H9 (cell line): ENCODE results near the gene COL23A1. TPM values are rescaled to one million over a fixed set of nuclear protein-coding genes. Genes with fewer than 3 reads are reported as not detected.

Experiments
- DNase-seq: peaks from one replicate; pipeline ENCODE4 v3.0.0-alpha.2; 2017
- H2AFZ ChIP-seq: one replicate; pipeline ENCODE4 v1.6.1; 2013; ENCODE audit warnings: mild to moderate bottlenecking, low read length, control low read depth, moderate library complexity
- H2AK5ac ChIP-seq: 2 replicates; pipeline ENCODE4 v1.6.1; 2013; ENCODE audit warnings: low read length, control low read depth, mixed read lengths; ENCODE audit not compliant: insufficient read length
- H2BK120ac ChIP-seq: one replicate; pipeline ENCODE4 v1.6.1; 2013; ENCODE audit warnings: low read depth, mild to moderate bottlenecking, low read length, control low read depth, inconsistent platforms; ENCODE audit not compliant: poor library complexity, severe bottlenecking
- H2BK12ac ChIP-seq: 2 replicates; pipeline ENCODE4 v1.6.1; 2013; ENCODE audit warnings: low read length, control low read depth, mixed read lengths, low read depth; ENCODE audit not compliant: insufficient read length
- H2BK15ac ChIP-seq: 2 replicates; pipeline ENCODE4 v1.6.1; 2013; ENCODE audit warnings: low read depth, low read length, control low read depth
- H2BK20ac ChIP-seq: one replicate; pipeline ENCODE4 v1.6.1; 2013; ENCODE audit warnings: low read depth, mild to moderate bottlenecking, low read length, control low read depth, inconsistent platforms; ENCODE audit not compliant: poor library complexity, severe bottlenecking
- H2BK5ac ChIP-seq: 2 replicates; pipeline ENCODE4 v1.6.1; 2013; ENCODE audit warnings: low read length, control low read depth, mixed read lengths; ENCODE audit not compliant: insufficient read length
- H3K14ac ChIP-seq: 2 replicates; pipeline ENCODE4 v1.6.1; 2013; ENCODE audit warnings: low read length, control low read depth; ENCODE audit not compliant: insufficient read depth
- H3K18ac ChIP-seq: 2 replicates; pipeline ENCODE4 v1.6.1; 2013; ENCODE audit warnings: low read depth, mild to moderate bottlenecking, mixed read lengths, low read length, control low read depth; ENCODE audit not compliant: insufficient read length
- H3K23ac ChIP-seq: 2 replicates; pipeline ENCODE4 v1.6.1; 2013; ENCODE audit warnings: low read length, control low read depth, mixed read lengths, low read depth; ENCODE audit not compliant: insufficient read length
- H3K23me2 ChIP-seq: 2 replicates; pipeline ENCODE4 v1.6.1; 2013; ENCODE audit warnings: low read depth, mild to moderate bottlenecking, mixed read lengths, low read length, control low read depth; ENCODE audit not compliant: insufficient read length, poor library complexity, severe bottlenecking
- H3K27ac ChIP-seq: 2 replicates; pipeline ENCODE4 v1.5.1; 2013; ENCODE audit warnings: low read length, control low read depth, mixed read lengths, low read depth; ENCODE audit not compliant: insufficient read length
- H3K27me3 ChIP-seq: 2 replicates; pipeline ENCODE4 v1.6.1; 2013; ENCODE audit warnings: low read length, control low read depth, inconsistent platforms; ENCODE audit not compliant: insufficient read depth
- H3K4ac ChIP-seq: 2 replicates; pipeline ENCODE4 v1.6.1; 2013; ENCODE audit warnings: low read depth, mild to moderate bottlenecking, control low read depth, inconsistent platforms, low read length, moderate library complexity
- H3K4me1 ChIP-seq: 2 replicates; pipeline ENCODE4 v1.6.1; 2013; ENCODE audit warnings: low read length, control low read depth, inconsistent platforms; ENCODE audit not compliant: insufficient read depth
- H3K4me2 ChIP-seq: 2 replicates; pipeline ENCODE4 v1.6.1; 2013; ENCODE audit warnings: low read length, control low read depth, mixed read lengths; ENCODE audit not compliant: insufficient read length, insufficient read depth
- H3K56ac ChIP-seq: 2 replicates; pipeline ENCODE4 v1.6.1; 2013; ENCODE audit warnings: low read depth, mild to moderate bottlenecking, mixed read lengths, low read length, control low read depth; ENCODE audit not compliant: insufficient read length
- H3K79me1 ChIP-seq: 2 replicates; pipeline ENCODE4 v1.6.1; 2013; ENCODE audit warnings: low read depth, mild to moderate bottlenecking, moderate library complexity, low read length, control low read depth, inconsistent platforms; ENCODE audit not compliant: insufficient read depth, poor library complexity, severe bottlenecking
- H3K79me2 ChIP-seq: 2 replicates; pipeline ENCODE4 v1.6.1; 2013; ENCODE audit warnings: low read length, control low read depth, inconsistent platforms; ENCODE audit not compliant: insufficient read depth
- H3K9ac ChIP-seq: 2 replicates; pipeline ENCODE4 v1.6.1; 2013; ENCODE audit warnings: low read length, control low read depth, mixed read lengths; ENCODE audit not compliant: insufficient read length; ENCODE audit errors: extremely low read depth
- H3K9me3 ChIP-seq: one replicate; pipeline ENCODE4 v1.6.1; 2013; ENCODE audit warnings: low read depth, low read length, inconsistent platforms; ENCODE audit not compliant: control insufficient read depth
- H3T11ph ChIP-seq: one replicate; pipeline ENCODE4 v1.6.1; 2013; ENCODE audit warnings: mild to moderate bottlenecking, low read length, control low read depth, inconsistent platforms
- H4K20me1 ChIP-seq: one replicate; pipeline ENCODE4 v1.6.1; 2013; ENCODE audit not compliant: control insufficient read depth, insufficient read length, insufficient read depth
- H4K5ac ChIP-seq: 2 replicates; pipeline ENCODE4 v1.6.1; 2013; ENCODE audit warnings: low read depth, mild to moderate bottlenecking, mixed read lengths, low read length, control low read depth; ENCODE audit not compliant: insufficient read length
- H4K8ac ChIP-seq: replicated peaks from 2 replicates; pipeline ENCODE4 v1.6.1; 2013; ENCODE audit warnings: low read length, control low read depth, mixed read lengths, low read depth; ENCODE audit not compliant: insufficient read length
- H4K91ac ChIP-seq: 2 replicates; pipeline ENCODE4 v1.6.1; 2013; ENCODE audit warnings: low read depth, mild to moderate bottlenecking, moderate library complexity, mixed read lengths, low read length, control low read depth; ENCODE audit not compliant: insufficient read length
- H3K27ac Mint-ChIP-seq, 3 experiments: 2 replicates in 2 of 3; 3 replicates in 1 of 3; pipeline ENCODE4 v1.8.0; 2020 to 2021; ENCODE audit warnings: mixed read lengths in 3 of 3, mild to moderate bottlenecking in 1 of 3, moderate library complexity in 1 of 3
- H3K27me3 Mint-ChIP-seq: 2 replicates; pipeline ENCODE4 v1.8.0; 2021; ENCODE audit warnings: low read depth, mild to moderate bottlenecking, moderate library complexity, mixed read lengths
- H3K36me3 Mint-ChIP-seq, 3 experiments: 2 replicates in 2 of 3; 3 replicates in 1 of 3; pipeline ENCODE4 v1.8.0; 2020 to 2021; ENCODE audit warnings: low read depth in 3 of 3, mixed read lengths in 3 of 3; ENCODE audit not compliant: insufficient read depth in 1 of 3
- H3K4me1 Mint-ChIP-seq, 2 experiments: 2 replicates each; pipeline ENCODE4 v1.8.0; 2020; ENCODE audit warnings: mixed read lengths in 2 of 2
- H3K4me3 Mint-ChIP-seq, 2 experiments: 2 replicates in 1 of 2; 3 replicates in 1 of 2; pipeline ENCODE4 v1.8.0; 2020 to 2021; ENCODE audit warnings: mild to moderate bottlenecking in 2 of 2, mixed read lengths in 2 of 2, moderate library complexity in 1 of 2
- H3K9me3 Mint-ChIP-seq, 2 experiments: 2 replicates in 1 of 2; 3 replicates in 1 of 2; pipeline ENCODE4 v1.8.0; 2020; ENCODE audit warnings: mild to moderate bottlenecking in 2 of 2, mixed read lengths in 2 of 2, moderate library complexity in 1 of 2
- CTCF ChIP-seq: fragments of 200-600 bp; sonication (generic); conservative IDR thresholded peaks from 3 replicates; pipeline ENCODE4 v1.8.0; 2021; ENCODE audit warnings: antibody characterized with exemption, mild to moderate bottlenecking
- WGBS: extraction: QIAGEN DNeasy Blood & Tissue Kit; methylation state at CpG from one replicate; pipeline ENCODE4 v1.1.7; 2013; ENCODE audit warnings: missing lambda C conversion rate, low lambda C conversion rate, mixed read lengths; ENCODE audit not compliant: insufficient read length; ENCODE audit errors: extremely low coverage; 5-methylcytosine and 5-hydroxymethylcytosine counted together
- total RNA-seq: library from RNA; stranded (reverse); gene quantifications from 2 replicates; pipeline ENCODE4 v1.2.1, GENCODE V29; 2021

COL23A1 gene
- total RNA-seq, 1 experiment from 2014 or later: 2.6 TPM

- DNase-seq: no peak
- no peaks in the 10 kb centered on the region for H3K36me3 Mint-ChIP-seq
- H3K27ac ChIP-seq: no peak overlapping the region
- H2BK15ac ChIP-seq: no peak overlapping the region
- no peak overlapping the region for H3K23ac ChIP-seq
- H2BK120ac ChIP-seq: no peak overlapping the region
- H3T11ph ChIP-seq: no peak overlapping the region
- H2BK5ac ChIP-seq: no peak overlapping the region
- H2BK12ac ChIP-seq: no peak overlapping the region
- H4K20me1 ChIP-seq: no peaks in the 10 kb centered on the region
- H3K27ac Mint-ChIP-seq: peak overlapping the region in 2 of 3 experiments; percentile 11 to 39; a peak in 2 of 7 replicates
- no peak for TF ChIP-seq CTCF
- H3K4me1 Mint-ChIP-seq: peaks cover 37 to 56% of the 10 kb centered on the region in 2 experiments
- H3K79me2 ChIP-seq: no peaks in the 10 kb centered on the region
- no peak overlapping the region for H2AFZ ChIP-seq
- H2AK5ac ChIP-seq: no peak overlapping the region
- no peaks in the 10 kb centered on the region for H3K79me1 ChIP-seq
- H4K8ac ChIP-seq: no peak overlapping the region
- H3K9ac ChIP-seq: no peak overlapping the region
- no peaks in the 10 kb centered on the region for H3K23me2 ChIP-seq
- H3K27me3 Mint-ChIP-seq: no peaks in the 10 kb centered on the region; the same call in 1 of the 2 replicates
- WGBS: no CpG with 5 or more reads among the region's 5 CpGs
- H4K5ac ChIP-seq: no peak overlapping the region
- peaks cover 3% of the 10 kb centered on the region for H3K4me1 ChIP-seq
- no peaks in the 10 kb centered on the region for H3K27me3 ChIP-seq
- H3K4me3 Mint-ChIP-seq: 0 out of 5 replicates have a peak overlapping the region, but pooled peaks of 1 of the 2 experiments have one; percentile 26
- H3K9me3 Mint-ChIP-seq: no peaks in the 10 kb centered on the region
- H3K9me3 ChIP-seq: no peaks in the 10 kb centered on the region
- no peak overlapping the region for H3K4me2 ChIP-seq
- no peak overlapping the region for H3K18ac ChIP-seq
- H3K56ac ChIP-seq: no peak overlapping the region
- no peak overlapping the region for H2BK20ac ChIP-seq
- no peak overlapping the region for H3K4ac ChIP-seq
- H3K14ac ChIP-seq: no peak overlapping the region
- no peak overlapping the region for H4K91ac ChIP-seq
Measured at GRCh38 chr5:178421128-178421527, 169.1 kb downstream of the COL23A1 start.
